ENCODE measurements around the gene UMAD1. TPM values are rescaled to one million over a fixed set of nuclear protein-coding genes. Genes with fewer than 3 reads are reported as not detected.

Gene UMAD1
- total RNA-seq, 1 donor from 2014 or later: 21.6 TPM

DNA sequence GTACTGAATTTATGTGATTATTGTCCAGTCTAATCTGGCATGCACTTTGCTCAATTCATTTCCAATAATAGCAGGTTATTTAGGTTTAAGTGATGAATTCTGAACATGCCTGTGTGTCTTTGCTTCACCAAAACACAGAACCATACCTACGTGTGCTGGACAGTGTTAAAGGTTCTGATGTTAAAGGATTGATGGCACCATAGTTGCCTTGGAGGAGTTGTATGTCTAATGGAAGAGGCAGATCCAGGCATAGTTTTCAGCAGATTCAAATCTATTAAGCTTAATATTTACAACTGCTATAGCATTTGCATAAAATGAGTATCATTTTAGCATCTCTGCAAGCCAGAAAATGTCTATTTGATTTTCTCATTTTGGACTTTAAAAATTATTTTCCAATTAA is 28.0 kb upstream of the UMAD1 start:
- H3K27ac ChIP-seq: no peak overlapping the region
- H3K9me3 ChIP-seq: no peaks in the 10 kb centered on the region
- intact Hi-C loops (cut with DNase I): no loop called here
- H3K36me3 ChIP-seq: peaks cover 24% of the 10 kb centered on the region
- H3K27me3 ChIP-seq (ENCODE audit: low read depth): no peaks in the 10 kb centered on the region
- no peak for ATAC-seq
- TF ChIP-seq, protein P1, sequence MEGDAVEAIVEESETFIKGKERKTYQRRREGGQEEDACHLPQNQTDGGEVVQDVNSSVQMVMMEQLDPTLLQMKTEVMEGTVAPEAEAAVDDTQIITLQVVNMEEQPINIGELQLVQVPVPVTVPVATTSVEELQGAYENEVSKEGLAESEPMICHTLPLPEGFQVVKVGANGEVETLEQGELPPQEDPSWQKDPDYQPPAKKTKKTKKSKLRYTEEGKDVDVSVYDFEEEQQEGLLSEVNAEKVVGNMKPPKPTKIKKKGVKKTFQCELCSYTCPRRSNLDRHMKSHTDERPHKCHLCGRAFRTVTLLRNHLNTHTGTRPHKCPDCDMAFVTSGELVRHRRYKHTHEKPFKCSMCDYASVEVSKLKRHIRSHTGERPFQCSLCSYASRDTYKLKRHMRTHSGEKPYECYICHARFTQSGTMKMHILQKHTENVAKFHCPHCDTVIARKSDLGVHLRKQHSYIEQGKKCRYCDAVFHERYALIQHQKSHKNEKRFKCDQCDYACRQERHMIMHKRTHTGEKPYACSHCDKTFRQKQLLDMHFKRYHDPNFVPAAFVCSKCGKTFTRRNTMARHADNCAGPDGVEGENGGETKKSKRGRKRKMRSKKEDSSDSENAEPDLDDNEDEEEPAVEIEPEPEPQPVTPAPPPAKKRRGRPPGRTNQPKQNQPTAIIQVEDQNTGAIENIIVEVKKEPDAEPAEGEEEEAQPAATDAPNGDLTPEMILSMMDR (IDR thresholded peaks at IDR 0.05): no peak
- H3K4me1 ChIP-seq: no peaks in the 10 kb centered on the region
- no peak overlapping the region for H3K4me3 ChIP-seq
- DNase-seq: no peak

DNA sequence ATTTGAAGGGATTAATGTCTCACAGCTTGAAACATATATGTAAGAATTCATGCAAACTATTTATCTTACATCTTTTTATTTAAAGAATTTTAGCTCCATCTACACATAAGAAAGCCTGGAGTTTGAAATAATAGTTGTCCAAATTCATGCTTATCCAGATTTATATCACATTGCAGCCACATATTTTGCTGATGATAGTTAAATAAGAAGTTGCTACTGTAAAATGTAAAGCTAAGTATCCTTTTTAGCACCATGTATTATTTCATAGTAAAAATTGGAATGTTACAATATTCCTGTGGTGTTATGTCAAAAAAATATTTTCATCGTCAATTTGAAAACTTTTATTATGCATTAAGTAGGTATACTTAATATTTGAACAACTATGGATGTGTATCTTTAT is 27.3 kb upstream of the UMAD1 start:
- H3K4me3 ChIP-seq: no peak overlapping the region
- H3K36me3 ChIP-seq: peaks cover 17% of the 10 kb centered on the region
- H3K27ac ChIP-seq: no peak overlapping the region
- H3K9me3 ChIP-seq: no peaks in the 10 kb centered on the region
- no peaks in the 10 kb centered on the region for H3K4me1 ChIP-seq
- intact Hi-C loops (cut with DNase I): no loop called here
- no peaks in the 10 kb centered on the region for H3K27me3 ChIP-seq (ENCODE audit: low read depth)
- TF ChIP-seq, protein P1 (IDR thresholded peaks at IDR 0.05): no peak
- ATAC-seq (no peak), DNase-seq (no peak)

GRCh38 chr7:7614018-7614741 is 26.4 kb upstream of the UMAD1 start:
- Histone ChIP-seq H3K27me3 (ENCODE audit: low read depth) (no peaks in the 10 kb centered on the region), H3K9me3 (no peaks in the 10 kb centered on the region), H3K4me1 (no peaks in the 10 kb centered on the region), H3K4me3 (no peak overlapping the region), H3K36me3 (peaks cover 9% of the 10 kb centered on the region), H3K27ac (no peak overlapping the region)
- no peak for DNase-seq
- intact Hi-C loops (cut with DNase I): no loop called here
- no peak for ATAC-seq
- TF ChIP-seq, protein P1 (IDR thresholded peaks at IDR 0.05): no peak

GRCh38 chr7:7617550-7617949 is 23.0 kb upstream of the UMAD1 start:
- no peak overlapping the region for H3K27ac ChIP-seq
- H3K27me3 ChIP-seq (ENCODE audit: low read depth): no peaks in the 10 kb centered on the region
- H3K4me3 ChIP-seq: no peak overlapping the region
- TF ChIP-seq, protein P1 (IDR thresholded peaks at IDR 0.05): no peak
- no peak for DNase-seq
- H3K9me3 ChIP-seq: no peaks in the 10 kb centered on the region
- intact Hi-C loops (cut with DNase I): no loop called here
- no peaks in the 10 kb centered on the region for H3K36me3 ChIP-seq
- ATAC-seq: no peak
- H3K4me1 ChIP-seq: no peaks in the 10 kb centered on the region

DNA sequence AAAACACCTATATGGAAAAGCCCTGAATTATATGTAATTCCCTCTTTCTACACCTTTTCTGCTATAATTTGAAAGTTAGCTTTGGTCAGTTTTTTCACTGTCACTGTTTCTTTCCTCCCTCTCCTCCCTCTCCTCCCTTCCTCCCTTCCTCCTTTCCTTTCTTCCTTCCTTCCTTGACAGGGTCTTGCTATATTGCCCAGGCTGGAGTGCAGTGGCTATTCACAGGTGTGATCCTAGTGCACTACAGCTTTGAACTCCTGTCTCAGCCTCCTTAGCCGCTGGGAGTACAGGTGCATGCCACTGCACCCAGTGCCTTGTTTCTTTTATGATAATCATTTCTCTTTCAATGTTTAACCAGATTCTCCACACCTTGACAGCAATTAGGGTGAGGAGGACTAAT is 22.1 kb upstream of the UMAD1 start:
- intact Hi-C loops (cut with DNase I): no loop called here
- TF ChIP-seq, protein P1 (IDR thresholded peaks at IDR 0.05): no peak
- H3K36me3 ChIP-seq: no peaks in the 10 kb centered on the region
- ATAC-seq (no peak), DNase-seq (no peak)
- H3K4me1 ChIP-seq: no peaks in the 10 kb centered on the region
- H3K27me3 ChIP-seq (ENCODE audit: low read depth): no peaks in the 10 kb centered on the region
- no peak overlapping the region for H3K27ac ChIP-seq
- H3K4me3 ChIP-seq: no peak overlapping the region
- H3K9me3 ChIP-seq: no peaks in the 10 kb centered on the region
